Measurements from ENCODE around the gene MAST4.

MAST4 gene

GRCh38 chr5:66612226-66612625 is 16.0 kb downstream of the MAST4 start:
- H3K27me3 ChIP-seq (ENCODE audit: insufficient read depth, poor library complexity, severe bottlenecking) = no peaks in the 10 kb centered on the region
- DNase-seq (ENCODE audit: low read depth in 1 of 2, low spot score in 1 of 2) = no peak
- TF ChIP-seq SPI1 (IDR thresholded peaks at IDR 0.05; ENCODE audit: borderline replicate concordance, low read depth) (no peak), POLR2AphosphoS5 (IDR thresholded peaks at IDR 0.05; ENCODE audit: low read depth) (no peak), CTCF (IDR thresholded peaks at IDR 0.05; ENCODE audit: insufficient read depth, low read length) (no peak), GABPA (IDR thresholded peaks at IDR 0.05; ENCODE audit: low read depth) (no peak)
- TF ChIP-seq, protein P1, sequence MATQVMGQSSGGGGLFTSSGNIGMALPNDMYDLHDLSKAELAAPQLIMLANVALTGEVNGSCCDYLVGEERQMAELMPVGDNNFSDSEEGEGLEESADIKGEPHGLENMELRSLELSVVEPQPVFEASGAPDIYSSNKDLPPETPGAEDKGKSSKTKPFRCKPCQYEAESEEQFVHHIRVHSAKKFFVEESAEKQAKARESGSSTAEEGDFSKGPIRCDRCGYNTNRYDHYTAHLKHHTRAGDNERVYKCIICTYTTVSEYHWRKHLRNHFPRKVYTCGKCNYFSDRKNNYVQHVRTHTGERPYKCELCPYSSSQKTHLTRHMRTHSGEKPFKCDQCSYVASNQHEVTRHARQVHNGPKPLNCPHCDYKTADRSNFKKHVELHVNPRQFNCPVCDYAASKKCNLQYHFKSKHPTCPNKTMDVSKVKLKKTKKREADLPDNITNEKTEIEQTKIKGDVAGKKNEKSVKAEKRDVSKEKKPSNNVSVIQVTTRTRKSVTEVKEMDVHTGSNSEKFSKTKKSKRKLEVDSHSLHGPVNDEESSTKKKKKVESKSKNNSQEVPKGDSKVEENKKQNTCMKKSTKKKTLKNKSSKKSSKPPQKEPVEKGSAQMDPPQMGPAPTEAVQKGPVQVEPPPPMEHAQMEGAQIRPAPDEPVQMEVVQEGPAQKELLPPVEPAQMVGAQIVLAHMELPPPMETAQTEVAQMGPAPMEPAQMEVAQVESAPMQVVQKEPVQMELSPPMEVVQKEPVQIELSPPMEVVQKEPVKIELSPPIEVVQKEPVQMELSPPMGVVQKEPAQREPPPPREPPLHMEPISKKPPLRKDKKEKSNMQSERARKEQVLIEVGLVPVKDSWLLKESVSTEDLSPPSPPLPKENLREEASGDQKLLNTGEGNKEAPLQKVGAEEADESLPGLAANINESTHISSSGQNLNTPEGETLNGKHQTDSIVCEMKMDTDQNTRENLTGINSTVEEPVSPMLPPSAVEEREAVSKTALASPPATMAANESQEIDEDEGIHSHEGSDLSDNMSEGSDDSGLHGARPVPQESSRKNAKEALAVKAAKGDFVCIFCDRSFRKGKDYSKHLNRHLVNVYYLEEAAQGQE (IDR thresholded peaks at IDR 0.05; ENCODE audit: insufficient replicate concordance, low read depth) = no peak
- no peak overlapping the region for H3K4me3 ChIP-seq (replicated peaks; ENCODE audit: insufficient read depth, low read length)
- H3K27ac ChIP-seq (replicated peaks) = no peak overlapping the region

DNA sequence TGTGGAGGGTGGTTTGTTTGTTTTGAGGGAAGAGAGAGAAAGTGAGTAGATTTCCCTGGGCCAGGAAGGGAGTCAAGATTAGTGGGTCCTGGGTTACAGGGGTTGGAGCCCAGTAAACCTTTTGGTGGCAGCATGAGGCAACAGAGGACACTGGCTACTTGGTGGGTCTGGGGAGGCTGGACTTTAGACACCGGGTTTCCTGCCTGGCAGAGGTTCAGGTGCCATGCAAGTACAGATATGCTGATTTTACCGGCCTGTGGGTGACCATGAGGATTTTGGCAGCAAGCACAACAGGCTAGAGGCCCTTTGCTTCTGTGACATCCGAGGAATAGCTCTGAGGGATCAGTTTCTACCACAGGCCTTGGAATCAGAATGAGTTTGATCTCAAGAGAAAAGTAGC is 18.9 kb downstream of the MAST4 start:
- H3K4me3 ChIP-seq (replicated peaks; ENCODE audit: insufficient read depth, low read length) = no peak overlapping the region
- H3K27me3 ChIP-seq (ENCODE audit: insufficient read depth, poor library complexity, severe bottlenecking) = no peaks in the 10 kb centered on the region
- TF ChIP-seq SPI1 (IDR thresholded peaks at IDR 0.05; ENCODE audit: borderline replicate concordance, low read depth) = no peak
- TF ChIP-seq, protein P1 (IDR thresholded peaks at IDR 0.05; ENCODE audit: insufficient replicate concordance, low read depth) = no peak
- TF ChIP-seq GABPA (IDR thresholded peaks at IDR 0.05; ENCODE audit: low read depth) = no peak
- no peak for TF ChIP-seq POLR2AphosphoS5 (IDR thresholded peaks at IDR 0.05; ENCODE audit: low read depth)
- TF ChIP-seq CTCF (IDR thresholded peaks at IDR 0.05; ENCODE audit: insufficient read depth, low read length) = no peak
- no peak overlapping the region for H3K27ac ChIP-seq (replicated peaks)
- no peak for DNase-seq (ENCODE audit: low read depth in 1 of 2, low spot score in 1 of 2)

- no peak for DNase-seq (ENCODE audit: low read depth in 1 of 2, low spot score in 1 of 2)
- H3K27ac ChIP-seq (replicated peaks) = no peak overlapping the region
- TF ChIP-seq, protein P1 (IDR thresholded peaks at IDR 0.05; ENCODE audit: insufficient replicate concordance, low read depth) = no peak
- TF ChIP-seq POLR2AphosphoS5 (IDR thresholded peaks at IDR 0.05; ENCODE audit: low read depth) (no peak), SPI1 (IDR thresholded peaks at IDR 0.05; ENCODE audit: borderline replicate concordance, low read depth) (no peak), GABPA (IDR thresholded peaks at IDR 0.05; ENCODE audit: low read depth) (no peak), CTCF (IDR thresholded peaks at IDR 0.05; ENCODE audit: insufficient read depth, low read length) (no peak)
- H3K27me3 ChIP-seq (ENCODE audit: insufficient read depth, poor library complexity, severe bottlenecking) = no peaks in the 10 kb centered on the region
- no peak overlapping the region for H3K4me3 ChIP-seq (replicated peaks; ENCODE audit: insufficient read depth, low read length)
Measured at GRCh38 chr5:66615894-66616293, 19.7 kb downstream of the MAST4 start.
